Neural progenitor cell (in vitro differentiated cells): ENCODE data around the gene MAP2K1. TPM values are rescaled to one million over a fixed set of nuclear protein-coding genes. Genes with fewer than 3 reads are reported as not detected.
A peak's percentile ranks its signal among the peaks of the same experiment; 100 is the strongest.

Experiments
- DNase-seq: peaks from one replicate; pipeline ENCODE4 v3.0.0-alpha.2; 2016; ENCODE audit warnings: low spot score
- H2AFZ ChIP-seq: fragments of 200-600 bp; sonication (generic); replicated peaks from 2 replicates; pipeline ENCODE4 v1.6.1; 2016; ENCODE audit warnings: antibody characterized with exemption
- H3F3A ChIP-seq: fragments of 200-600 bp; sonication (generic); 2 replicates; pipeline ENCODE4 v1.6.1; 2016; ENCODE audit warnings: antibody characterized with exemption, low read depth
- H3K27ac ChIP-seq: fragments of 200-600 bp; sonication (generic); 2 replicates; pipeline ENCODE4 v1.5.1; 2016; ENCODE audit warnings: mild to moderate bottlenecking
- H3K27me3 ChIP-seq: fragments of 200-600 bp; sonication (generic); 2 replicates; pipeline ENCODE4 v1.6.1; 2016; ENCODE audit warnings: mild to moderate bottlenecking, moderate library complexity
- H3K36me3 ChIP-seq: fragments of 200-600 bp; sonication (generic); 2 replicates; pipeline ENCODE4 v1.5.1; 2016
- H3K4me1 ChIP-seq: fragments of 200-600 bp; sonication (generic); 2 replicates; pipeline ENCODE4 v1.6.1; 2016; ENCODE audit warnings: mixed run types
- H3K4me2 ChIP-seq: fragments of 200-600 bp; sonication (generic); 2 replicates; pipeline ENCODE4 v1.6.1; 2016
- H3K4me3 ChIP-seq: fragments of 200-600 bp; sonication (generic); 2 replicates; pipeline ENCODE4 v1.5.1; 2016
- H3K79me2 ChIP-seq: fragments of 200-600 bp; sonication (generic); 2 replicates; pipeline ENCODE4 v1.6.1; 2016; ENCODE audit warnings: low read depth
- H3K9ac ChIP-seq: fragments of 200-600 bp; sonication (generic); 2 replicates; pipeline ENCODE4 v1.6.1; 2016
- H3K9me3 ChIP-seq: fragments of 200-600 bp; sonication (generic); 2 replicates; pipeline ENCODE4 v1.5.1; 2016; ENCODE audit warnings: low read depth
- H4K20me1 ChIP-seq: fragments of 200-600 bp; sonication (generic); 2 replicates; pipeline ENCODE4 v1.6.1; 2016; ENCODE audit warnings: low read depth
- H3K27ac Mint-ChIP-seq: 3 replicates; pipeline ENCODE4 v1.8.0; 2021; ENCODE audit warnings: mixed read lengths
- H3K27me3 Mint-ChIP-seq: 2 replicates; pipeline ENCODE4 v1.8.0; 2022; ENCODE audit warnings: low read depth, mild to moderate bottlenecking, inconsistent platforms, moderate library complexity, mixed read lengths; ENCODE audit not compliant: insufficient read depth
- H3K36me3 Mint-ChIP-seq: 3 replicates; pipeline ENCODE4 v1.8.0; 2021; ENCODE audit warnings: mixed read lengths
- H3K4me1 Mint-ChIP-seq: 3 replicates; pipeline ENCODE4 v1.8.0; 2021; ENCODE audit warnings: mixed read lengths
- H3K4me3 Mint-ChIP-seq: 3 replicates; pipeline ENCODE4 v1.8.0; 2021; ENCODE audit warnings: mild to moderate bottlenecking, moderate library complexity, mixed read lengths
- H3K9me3 Mint-ChIP-seq: 3 replicates; pipeline ENCODE4 v1.8.0; 2020; ENCODE audit warnings: mixed read lengths
- CTCF ChIP-seq: fragments of 200-600 bp; sonication (generic); IDR thresholded peaks from 2 replicates; pipeline ENCODE4 v1.5.1; 2017; ENCODE audit warnings: antibody characterized with exemption, mild to moderate bottlenecking
- EZH2 ChIP-seq: fragments of 200-600 bp; sonication (generic); IDR thresholded peaks from 2 replicates; pipeline ENCODE4 v1.6.1; 2017; ENCODE audit warnings: antibody characterized with exemption, mild to moderate bottlenecking, moderate library complexity
- EZH2phosphoT487 ChIP-seq: fragments of 200-600 bp; sonication (generic); IDR thresholded peaks from 2 replicates; pipeline ENCODE4 v1.6.1; 2017; ENCODE audit warnings: antibody characterized with exemption
- total RNA-seq: library from RNA; depleted of rRNA; stranded (reverse); fragments of >200 nt; gene quantifications from 2 replicates; pipeline ENCODE4 v1.2.3, GENCODE V29; 2015; ENCODE audit warnings: low replicate concordance

Gene MAP2K1
- total RNA-seq, 1 donor from 2014 or later, result 55.2 TPM

- Histone ChIP-seq H3K4me2 (no peak overlapping the region), H2AFZ (no peak overlapping the region), H4K20me1 (peaks cover 30% of the 10 kb centered on the region), H3F3A (peaks cover 13% of the 10 kb centered on the region), H3K27me3 (no peaks in the 10 kb centered on the region), H3K79me2 (peaks cover 10% of the 10 kb centered on the region), H3K9me3 (no peaks in the 10 kb centered on the region), H3K36me3 (no peaks in the 10 kb centered on the region), H3K4me3 (no peak overlapping the region), H3K4me1 (peaks cover 35% of the 10 kb centered on the region), H3K27ac (no peak overlapping the region), H3K9ac (no peak overlapping the region)
- peaks cover 6% of the 10 kb centered on the region for H3K36me3 Mint-ChIP-seq
- peaks cover 22% of the 10 kb centered on the region for H3K4me1 Mint-ChIP-seq
- H3K9me3 Mint-ChIP-seq, result no peaks in the 10 kb centered on the region
- no peak overlapping the region for H3K4me3 Mint-ChIP-seq
- no peak overlapping the region for H3K27ac Mint-ChIP-seq
- TF ChIP-seq EZH2 (no peak), CTCF (no peak), EZH2phosphoT487 (no peak)
- peaks cover 2% of the 10 kb centered on the region for H3K27me3 Mint-ChIP-seq
- DNase-seq, result no peak
These were observed 85.7 kb downstream of the MAP2K1 start for GRCh38 chr15:66472176-66472999.

- no peaks in the 10 kb centered on the region for H3K9me3 Mint-ChIP-seq
- no peak for TF ChIP-seq EZH2
- no peak for TF ChIP-seq CTCF
- no peak for TF ChIP-seq EZH2phosphoT487
- H3K36me3 ChIP-seq, result no peaks in the 10 kb centered on the region
- no peak overlapping the region for H3K4me3 Mint-ChIP-seq
- H3K4me1 ChIP-seq, result peaks cover 35% of the 10 kb centered on the region
- peak overlapping the region; percentile 76 for H3K27ac Mint-ChIP-seq
- no peaks in the 10 kb centered on the region for H3K27me3 ChIP-seq
- no peaks in the 10 kb centered on the region for H3K9me3 ChIP-seq
- peaks cover 13% of the 10 kb centered on the region for H3F3A ChIP-seq
- peaks cover 2% of the 10 kb centered on the region for H3K27me3 Mint-ChIP-seq
- H3K9ac ChIP-seq, result no peak overlapping the region
- H3K27ac ChIP-seq, result no peak overlapping the region
- peaks cover 24% of the 10 kb centered on the region for H3K4me1 Mint-ChIP-seq
- peaks cover 33% of the 10 kb centered on the region for H4K20me1 ChIP-seq
- peaks cover 3% of the 10 kb centered on the region for H3K36me3 Mint-ChIP-seq
- H3K4me3 ChIP-seq, result no peak overlapping the region
- peak overlapping the region; percentile 6 for H3K4me2 ChIP-seq
- DNase-seq, result no peak
- H3K79me2 ChIP-seq, result peaks cover 10% of the 10 kb centered on the region
- no peak overlapping the region for H2AFZ ChIP-seq
These were observed 87.4 kb downstream of the MAP2K1 start for GRCh38 chr15:66474135-66474534.

- Histone ChIP-seq H2AFZ (no peak overlapping the region), H4K20me1 (peaks cover 33% of the 10 kb centered on the region), H3K4me2 (no peak overlapping the region), H3K9ac (no peak overlapping the region), H3K9me3 (no peaks in the 10 kb centered on the region), H3F3A (peaks cover 13% of the 10 kb centered on the region), H3K27ac (no peak overlapping the region), H3K36me3 (no peaks in the 10 kb centered on the region), H3K79me2 (peaks cover 10% of the 10 kb centered on the region), H3K27me3 (no peaks in the 10 kb centered on the region), H3K4me3 (no peak overlapping the region), H3K4me1 (peaks cover 35% of the 10 kb centered on the region)
- TF ChIP-seq EZH2phosphoT487, result no peak
- no peak for TF ChIP-seq CTCF
- TF ChIP-seq EZH2, result no peak
- H3K27me3 Mint-ChIP-seq, result peaks cover 5% of the 10 kb centered on the region
- H3K4me3 Mint-ChIP-seq, result no peak overlapping the region
- H3K9me3 Mint-ChIP-seq, result no peaks in the 10 kb centered on the region
- H3K27ac Mint-ChIP-seq, result no peak overlapping the region
- H3K4me1 Mint-ChIP-seq, result peaks cover 24% of the 10 kb centered on the region
- DNase-seq, result no peak
- peaks cover 3% of the 10 kb centered on the region for H3K36me3 Mint-ChIP-seq
These were observed 88.3 kb downstream of the MAP2K1 start for GRCh38 chr15:66474963-66475362.
